SK-N-SH (cell line): ENCODE data around the gene CDCA3.

Experiments used
- EP300 ChIP-seq, 2 experiments: IDR thresholded peaks; 2 replicates each; pipeline versions ENCODE4 v1.4.0 to v1.6.1; 2012; ENCODE audit warnings: borderline replicate concordance in 1 of 2, low read depth in 1 of 2, low read length in 1 of 2
- FOXM1 ChIP-seq: IDR thresholded peaks from 2 replicates; pipeline ENCODE4 v1.4.0; 2012; ENCODE audit warnings: low read depth, mild to moderate bottlenecking
- RAD21 ChIP-seq: IDR thresholded peaks from 2 replicates; pipeline ENCODE4 v1.6.1; 2012; ENCODE audit warnings: mild to moderate bottlenecking, low read length
- YY1 ChIP-seq: IDR thresholded peaks from 2 replicates; pipeline ENCODE4 v1.4.0; 2012; ENCODE audit warnings: low read depth, mild to moderate bottlenecking
- TF ChIP-seq, protein P1 (sequence below): fragments of 200-600 bp; sonication (generic); IDR thresholded peaks from 2 replicates; pipeline ENCODE4 v1.6.1; 2017; ENCODE audit warnings: antibody characterized with exemption, mild to moderate bottlenecking, moderate library complexity

DNA sequence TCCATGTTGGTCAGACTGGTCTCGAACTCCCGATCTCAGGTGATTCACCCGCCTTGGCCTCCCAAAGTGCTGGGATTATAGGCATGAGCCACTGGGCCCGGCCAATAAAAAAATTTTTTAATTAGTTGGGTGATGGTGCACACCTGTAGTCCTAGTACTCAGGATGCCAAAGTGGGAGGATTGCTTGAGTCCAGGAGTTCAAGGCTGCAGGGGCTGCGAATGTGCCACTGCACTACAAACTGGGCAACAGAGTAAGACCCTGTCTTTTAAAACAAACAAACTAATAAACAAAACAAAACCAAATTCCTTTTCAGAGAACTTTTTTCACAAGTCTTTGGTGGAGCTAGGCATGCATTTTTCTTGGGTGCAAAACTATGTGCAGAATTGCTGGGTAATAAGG lies 32.2 kb upstream of the CDCA3 start:
- TF ChIP-seq, protein P1, sequence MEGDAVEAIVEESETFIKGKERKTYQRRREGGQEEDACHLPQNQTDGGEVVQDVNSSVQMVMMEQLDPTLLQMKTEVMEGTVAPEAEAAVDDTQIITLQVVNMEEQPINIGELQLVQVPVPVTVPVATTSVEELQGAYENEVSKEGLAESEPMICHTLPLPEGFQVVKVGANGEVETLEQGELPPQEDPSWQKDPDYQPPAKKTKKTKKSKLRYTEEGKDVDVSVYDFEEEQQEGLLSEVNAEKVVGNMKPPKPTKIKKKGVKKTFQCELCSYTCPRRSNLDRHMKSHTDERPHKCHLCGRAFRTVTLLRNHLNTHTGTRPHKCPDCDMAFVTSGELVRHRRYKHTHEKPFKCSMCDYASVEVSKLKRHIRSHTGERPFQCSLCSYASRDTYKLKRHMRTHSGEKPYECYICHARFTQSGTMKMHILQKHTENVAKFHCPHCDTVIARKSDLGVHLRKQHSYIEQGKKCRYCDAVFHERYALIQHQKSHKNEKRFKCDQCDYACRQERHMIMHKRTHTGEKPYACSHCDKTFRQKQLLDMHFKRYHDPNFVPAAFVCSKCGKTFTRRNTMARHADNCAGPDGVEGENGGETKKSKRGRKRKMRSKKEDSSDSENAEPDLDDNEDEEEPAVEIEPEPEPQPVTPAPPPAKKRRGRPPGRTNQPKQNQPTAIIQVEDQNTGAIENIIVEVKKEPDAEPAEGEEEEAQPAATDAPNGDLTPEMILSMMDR, result no peak
- no peak for TF ChIP-seq RAD21
- TF ChIP-seq EP300 (IDR thresholded peaks at IDR 0.05; ENCODE audit: borderline replicate concordance in 1 of 2, low read depth in 1 of 2, low read length in 1 of 2), result no peak
- TF ChIP-seq FOXM1, result no peak
- TF ChIP-seq YY1, result no peak
